ENCODE results near the gene CIAO2B.

Gene CIAO2B

GRCh38 chr16:66885491-66885890 lies 48.7 kb downstream of the CIAO2B start:
- no peak for DNase-seq

- DNase-seq: no peak
Measured at GRCh38 chr16:66882702-66883101, 51.5 kb downstream of the CIAO2B start.
